HepG2 (cell line): ENCODE results near the gene CD4. TPM values are rescaled to one million over a fixed set of nuclear protein-coding genes. Genes with fewer than 3 reads are reported as not detected.

Experiments used
- ATAC-seq: fragments of 200-7000 bp; cut with Tn5 transposase; 3 replicates; pipeline ENCODE4 v1.9.1; 2020; ENCODE audit warnings: mild to moderate bottlenecking, moderate library complexity
- BruUV-seq: library from RNA; stranded (reverse); fragments of 400-500 nt; replicated peaks from 2 replicates; lab custom pipeline; 2021; lab: Mats Ljungman, UMichigan
- CTCF ChIA-PET: fragments of 300-600 bp; formaldehyde crosslinking; extraction: SDS; loops from one replicate; lab custom pipeline; 2021; ENCODE audit warnings: low total read pairs, inconsistent platforms, low intra/inter-chr PET ratio; lab: Yijun Ruan, JAX
- POLR2A ChIA-PET: fragments of 350-600 bp; sonication (Branson Sonifier 250); formaldehyde crosslinking; loops from one replicate; lab custom pipeline; 2020; ENCODE audit warnings: antibody characterized with exemption, inconsistent platforms; lab: Yijun Ruan, JAX
- DNase-seq: peaks from one replicate; pipeline ENCODE4 v3.0.0-alpha.2; 2015; ENCODE audit warnings: low spot score
- FAIRE-seq: peaks from 3 replicates; lab custom pipeline; 2011; peaks lifted over from hg19 to GRCh38; lab: Jason Lieb, UNC
- H2AFZ ChIP-seq: one replicate; pipeline ENCODE4 v1.6.1; 2011; ENCODE audit warnings: low read length, inconsistent platforms
- H3K27ac ChIP-seq: fragments of 300-600 bp; 3 replicates; pipeline ENCODE4 v1.8.0; 2011; ENCODE audit warnings: mixed run types, mild to moderate bottlenecking, mixed read lengths, low read length, inconsistent platforms; ENCODE audit not compliant: insufficient read depth; ENCODE audit errors: extremely low read length
- H3K27me3 ChIP-seq, 2 experiments: fragments of 200-600 bp in 1 of 2; 2 replicates in 1 of 2; 3 replicates in 1 of 2; pipeline versions ENCODE4 v1.6.0 to v1.8.0; 2011; ENCODE audit warnings: low read length in 2 of 2, mild to moderate bottlenecking in 2 of 2, moderate library complexity in 2 of 2, inconsistent platforms in 1 of 2; ENCODE audit not compliant: insufficient read depth in 2 of 2, control insufficient read depth in 1 of 2
- H3K36me3 ChIP-seq, 2 experiments: fragments of 200-600 bp in 1 of 2; replicated peaks in 1 of 2; 2 replicates in 1 of 2; 3 replicates in 1 of 2; pipeline versions ENCODE4 v1.5.1 to v1.8.0; 2011; ENCODE audit warnings: low read length in 2 of 2, inconsistent platforms in 1 of 2; ENCODE audit not compliant: insufficient read depth in 2 of 2, control insufficient read depth in 1 of 2
- H3K4me1 ChIP-seq: 2 replicates; pipeline ENCODE4 v1.5.1; 2012; ENCODE audit warnings: low read length, inconsistent platforms; ENCODE audit not compliant: insufficient read depth
- H3K4me2 ChIP-seq: 2 replicates; pipeline ENCODE4 v1.6.0; 2011; ENCODE audit warnings: low read depth, low read length, inconsistent platforms
- H3K4me3 ChIP-seq, 3 experiments: fragments of 200-600 bp in 1 of 3; sonication (generic), shearing (Covaris generic) in 1 of 3; replicated peaks in 1 of 3; 2 replicates each; pipeline ENCODE4 v1.5.1; 2011 to 2016; ENCODE audit warnings: low read length in 3 of 3, inconsistent platforms in 2 of 3, low read depth in 2 of 3, mild to moderate bottlenecking in 2 of 3, control low read depth in 1 of 3, mixed read lengths in 1 of 3; ENCODE audit not compliant: insufficient read depth in 1 of 3
- H3K79me2 ChIP-seq: one replicate; pipeline ENCODE4 v1.6.1; 2011; ENCODE audit warnings: low read length, inconsistent platforms; ENCODE audit not compliant: insufficient read depth
- H3K9ac ChIP-seq: 2 replicates; pipeline ENCODE4 v1.6.0; 2011; ENCODE audit warnings: mild to moderate bottlenecking, low read depth, low read length, inconsistent platforms; ENCODE audit not compliant: insufficient read depth
- H3K9me3 ChIP-seq: 2 replicates; pipeline ENCODE4 v1.5.1; 2012; ENCODE audit warnings: mild to moderate bottlenecking, low read length
- H4K20me1 ChIP-seq: 2 replicates; pipeline ENCODE4 v1.6.0; 2011; ENCODE audit warnings: inconsistent platforms, mild to moderate bottlenecking, low read length, moderate library complexity; ENCODE audit not compliant: insufficient read depth
- ARHGAP35 ChIP-seq: sonication (generic); formaldehyde crosslinking; IDR thresholded peaks from 2 replicates; pipeline ENCODE4 v1.9.0; 2022; ENCODE audit warnings: mild to moderate bottlenecking, inconsistent platforms, moderate library complexity, missing genetic modification reagents, borderline replicate concordance
- ARNT2 ChIP-seq: sonication (generic); formaldehyde crosslinking; IDR thresholded peaks from 2 replicates; pipeline ENCODE4 v1.8.0; 2022; ENCODE audit warnings: mild to moderate bottlenecking, low read depth, missing genetic modification reagents, moderate library complexity
- BHLHE40 ChIP-seq: IDR thresholded peaks from 2 replicates; pipeline ENCODE4 v1.6.1; 2011; ENCODE audit warnings: low read length, improper control_type of control experiment
- ETV6 ChIP-seq: sonication (generic); formaldehyde crosslinking; conservative IDR thresholded peaks from 2 replicates; pipeline ENCODE4 v1.4.0; 2020; ENCODE audit warnings: missing genetic modification reagents
- FUBP1 ChIP-seq: sonication (generic); formaldehyde crosslinking; IDR thresholded peaks from 2 replicates; pipeline ENCODE4 v1.5.1; 2020; ENCODE audit warnings: missing genetic modification reagents, mild to moderate bottlenecking, borderline replicate concordance
- IKZF5 ChIP-seq: IDR thresholded peaks from 2 replicates; pipeline ENCODE4 v1.6.1; 2018; ENCODE audit warnings: missing genetic modification reagents, mild to moderate bottlenecking, missing compliant biosample characterization
- KDM1A ChIP-seq: IDR thresholded peaks from 2 replicates; pipeline ENCODE4 v1.6.1; 2016; ENCODE audit warnings: missing compliant biosample characterization
- LCORL ChIP-seq, 2 experiments: fragments of 450-650 bp in 1 of 2; sonication (generic) in 1 of 2; formaldehyde crosslinking in 1 of 2; IDR thresholded peaks; 2 replicates each; pipeline versions ENCODE4 v1.5.0 to v1.6.1; 2017 to 2020; ENCODE audit warnings: antibody characterized with exemption in 1 of 2, missing genetic modification reagents in 1 of 2
- MATR3 ChIP-seq: sonication (generic); formaldehyde crosslinking; IDR thresholded peaks from 2 replicates; pipeline ENCODE4 v1.4.0; 2020; ENCODE audit warnings: missing genetic modification reagents
- MED8 ChIP-seq: sonication (generic); formaldehyde crosslinking; IDR thresholded peaks from 2 replicates; pipeline ENCODE4 v1.8.1; 2023; ENCODE audit warnings: mild to moderate bottlenecking, missing genetic modification reagents; ENCODE audit not compliant: insufficient replicate concordance
- NCOA1 ChIP-seq: sonication (generic); formaldehyde crosslinking; IDR thresholded peaks from 2 replicates; pipeline ENCODE4 v1.9.0; 2021; ENCODE audit warnings: missing genetic modification reagents
- RNF219 ChIP-seq: sonication (generic); formaldehyde crosslinking; IDR thresholded peaks from 2 replicates; pipeline ENCODE4 v1.5.0; 2020; ENCODE audit warnings: mild to moderate bottlenecking, missing genetic modification reagents
- ZFP82 ChIP-seq: sonication (generic); formaldehyde crosslinking; IDR thresholded peaks from 2 replicates; pipeline ENCODE4 v1.5.1; 2020; ENCODE audit warnings: mild to moderate bottlenecking, missing genetic modification reagents, borderline replicate concordance
- ZNF83 ChIP-seq: sonication (generic); formaldehyde crosslinking; IDR thresholded peaks from 2 replicates; pipeline ENCODE4 v1.4.0; 2020; ENCODE audit warnings: missing genetic modification reagents, mild to moderate bottlenecking, borderline replicate concordance
- WGBS: methylation state at CpG from one replicate; pipeline ENCODE4 v1.1.6; 2017; ENCODE audit warnings: low lambda C conversion rate; 5-methylcytosine and 5-hydroxymethylcytosine counted together
- in situ Hi-C: cut with HindIII; loops from 2 replicates; pipeline ENCODE4 v1.10.0; 2017; ENCODE audit warnings: low pct_unique_long_range_greater_than_20kb; ENCODE audit not compliant: extremely low pct_ligation_motif_present
- intact Hi-C: fragments of 100-400 bp; cut with micrococcal nuclease; formaldehyde crosslinking; loops from one replicate; pipeline ENCODE4 v1.10.0; 2022; ENCODE audit not compliant: unreplicated experiment
- polyA plus RNA-seq, 8 experiments: library from polyadenylated mRNA; depleted of rRNA in 3 of 8; stranded (reverse) in 7 of 8; unstranded in 1 of 8; fragments of >200 nt; fragmentation: Illumina TruSeq in 4 of 8; extraction: Trizol in 4 of 8; gene quantifications; 2 replicates each; pipeline versions ENCODE4 v1.2.1 to v1.2.3, GENCODE V29; 2011 to 2016; ENCODE audit warnings: low read depth in 4 of 8, missing spikeins in 1 of 8, mixed read lengths in 1 of 8; ENCODE audit not compliant: insufficient read depth in 1 of 8
- total RNA-seq, 5 experiments: library from RNA; depleted of rRNA; stranded (reverse); fragments of >200 nt; fragmentation: Illumina TruSeq; extraction: Trizol; gene quantifications; 2 replicates each; pipeline ENCODE4 v1.2.3, GENCODE V29; 2016; ENCODE audit warnings: low read depth in 1 of 5

The CD4 gene
- total and polyA plus RNA-seq, 2 of the 13 experiments (the other 11 are each of a cell fraction or from before 2014, with no cell fraction given), result 0.07 to 0.95 TPM

GRCh38 chr12:6858799-6859198 lies 69.5 kb downstream of the CD4 start:
- FAIRE-seq (no peak), ATAC-seq (no peak), DNase-seq (no peak)
- intact Hi-C loops (no loop called here), in situ Hi-C loops (no loop called here)
- 100% methylated on average over 2 of the region's 2 CpGs for WGBS
- Histone ChIP-seq H3K79me2 (peaks cover 11% of the 10 kb centered on the region), H3K27ac (no peak overlapping the region), H3K4me1 (peaks cover 9% of the 10 kb centered on the region), H3K9ac (no peak overlapping the region), H3K4me3 (no peak overlapping the region), H2AFZ (no peak overlapping the region), H3K36me3 (peaks cover 43 to 84% of the 10 kb centered on the region in 2 experiments), H4K20me1 (no peaks in the 10 kb centered on the region), H3K4me2 (no peak overlapping the region), H3K27me3 (no peaks in the 10 kb centered on the region), H3K9me3 (no peaks in the 10 kb centered on the region)
- TF ChIP-seq FUBP1 (CRISPR knock-in tag) (no peak), ETV6 (no peak), ARNT2 (CRISPR knock-in tag) (no peak)
- no TSS peak for BruUV-seq
- CTCF ChIA-PET, result no interaction called here
- POLR2A ChIA-PET, result no interaction called here

GRCh38 chr12:6860116-6860515 lies 70.8 kb downstream of the CD4 start:
- peaks cover 44 to 86% of the 10 kb centered on the region in 2 experiments for H3K36me3 ChIP-seq
- intact Hi-C loops, result no loop called here
- WGBS, result 93% methylated on average over 8 of the region's 9 CpGs
- no peak overlapping the region for H3K9ac ChIP-seq
- in situ Hi-C loops, result no loop called here
- BruUV-seq, result no TSS peak
- no peaks in the 10 kb centered on the region for H3K4me1 ChIP-seq
- H3K4me2 ChIP-seq, result no peak overlapping the region
- ChIA-PET POLR2A (no interaction called here), CTCF (no interaction called here)
- no peaks in the 10 kb centered on the region for H4K20me1 ChIP-seq
- H3K27me3 ChIP-seq, result no peaks in the 10 kb centered on the region
- H2AFZ ChIP-seq, result no peak overlapping the region
- no peak overlapping the region for H3K4me3 ChIP-seq
- H3K27ac ChIP-seq, result no peak overlapping the region
- ATAC-seq (no peak), FAIRE-seq (no peak), DNase-seq (no peak)
- H3K79me2 ChIP-seq, result no peaks in the 10 kb centered on the region
- H3K9me3 ChIP-seq, result no peaks in the 10 kb centered on the region
- TF ChIP-seq MED8 (CRISPR knock-in tag) (no peak), RNF219 (CRISPR knock-in tag) (no peak), BHLHE40 (no peak), ARHGAP35 (no peak), ZNF83 (CRISPR knock-in tag) (no peak), NCOA1 (CRISPR knock-in tag) (no peak), IKZF5 (no peak), ZFP82 (CRISPR knock-in tag) (no peak), MATR3 (CRISPR knock-in tag) (no peak), KDM1A (CRISPR knock-in tag) (no peak), LCORL (IDR thresholded peaks at IDR 0.05) (no peak), LCORL (CRISPR knock-in tag; IDR thresholded peaks at IDR 0.05) (no peak)
